HepG2 (cell line): Measurements from ENCODE around the gene IRF7. TPM values are rescaled to one million over a fixed set of nuclear protein-coding genes. Genes with fewer than 3 reads are reported as not detected.

ENCODE experiments used
- DPF2 ChIP-seq: sonication (generic); formaldehyde crosslinking; IDR thresholded peaks from 2 replicates; pipeline ENCODE4 v1.4.0; 2020; ENCODE audit warnings: mild to moderate bottlenecking, low read depth, missing genetic modification reagents, borderline replicate concordance
- IKZF4 ChIP-seq: sonication (generic); formaldehyde crosslinking; IDR thresholded peaks from 2 replicates; pipeline ENCODE4 v1.5.1; 2020; ENCODE audit warnings: borderline replicate concordance, mild to moderate bottlenecking, low read depth, missing genetic modification reagents; ENCODE audit errors: not compliant biosample characterization
- MEF2D ChIP-seq: sonication (generic); formaldehyde crosslinking; IDR thresholded peaks from 2 replicates; pipeline ENCODE4 v1.5.1; 2020; ENCODE audit warnings: mild to moderate bottlenecking, missing genetic modification reagents
- NCOA1 ChIP-seq: sonication (generic); formaldehyde crosslinking; IDR thresholded peaks from 2 replicates; pipeline ENCODE4 v1.9.0; 2021; ENCODE audit warnings: missing genetic modification reagents
- NFE2L1 ChIP-seq: sonication (generic); formaldehyde crosslinking; IDR thresholded peaks from 2 replicates; pipeline ENCODE4 v1.4.0; 2020; ENCODE audit warnings: missing genetic modification reagents, mild to moderate bottlenecking, borderline replicate concordance
- NFIC ChIP-seq: IDR thresholded peaks from 2 replicates; pipeline ENCODE4 v1.6.1; 2012; ENCODE audit warnings: mild to moderate bottlenecking, low read length, inconsistent platforms
- RARA ChIP-seq: IDR thresholded peaks from 2 replicates; pipeline ENCODE4 v1.6.1; 2016; ENCODE audit warnings: missing genetic modification reagents, missing compliant biosample characterization
- RCOR2 ChIP-seq: IDR thresholded peaks from 2 replicates; pipeline ENCODE4 v1.6.1; 2016; ENCODE audit warnings: missing biosample characterization, missing genetic modification reagents
- RORA ChIP-seq: sonication (generic); formaldehyde crosslinking; IDR thresholded peaks from 2 replicates; pipeline ENCODE4 v1.5.0; 2020; ENCODE audit warnings: mild to moderate bottlenecking, missing genetic modification reagents, moderate library complexity
- THYN1 ChIP-seq: sonication (generic); formaldehyde crosslinking; IDR thresholded peaks from 2 replicates; pipeline ENCODE4 v1.8.1; 2023; ENCODE audit warnings: low read depth, mild to moderate bottlenecking, moderate library complexity, missing genetic modification reagents, borderline replicate concordance
- TOPORS ChIP-seq: sonication (generic); formaldehyde crosslinking; IDR thresholded peaks from 2 replicates; pipeline ENCODE4 v1.8.0; 2023; ENCODE audit warnings: mild to moderate bottlenecking, missing genetic modification reagents
- ZFP37 ChIP-seq: sonication (generic); formaldehyde crosslinking; IDR thresholded peaks from 2 replicates; pipeline ENCODE4 v1.4.0; 2020; ENCODE audit warnings: missing genetic modification reagents, borderline replicate concordance
- ZNF235 ChIP-seq: sonication (generic); formaldehyde crosslinking; IDR thresholded peaks from 2 replicates; pipeline ENCODE4 v1.8.1; 2023; ENCODE audit warnings: mild to moderate bottlenecking, missing genetic modification reagents, borderline replicate concordance
- ZNF275 ChIP-seq: sonication (generic); formaldehyde crosslinking; IDR thresholded peaks from 2 replicates; pipeline ENCODE4 v1.8.0; 2022; ENCODE audit warnings: missing genetic modification reagents, mild to moderate bottlenecking, inconsistent platforms, borderline replicate concordance
- ZNF556 ChIP-seq: sonication (generic); formaldehyde crosslinking; IDR thresholded peaks from 2 replicates; pipeline ENCODE4 v1.4.0; 2020; ENCODE audit warnings: mild to moderate bottlenecking, missing genetic modification reagents, borderline replicate concordance
- ZNF713 ChIP-seq: sonication (generic); formaldehyde crosslinking; IDR thresholded peaks from 2 replicates; pipeline ENCODE4 v1.4.0; 2020; ENCODE audit warnings: mild to moderate bottlenecking, missing genetic modification reagents
- ZNF776 ChIP-seq: sonication (generic); formaldehyde crosslinking; IDR thresholded peaks from 2 replicates; pipeline ENCODE4 v1.4.0; 2020; ENCODE audit warnings: mild to moderate bottlenecking, missing genetic modification reagents
- ZNF800 ChIP-seq: sonication (generic); formaldehyde crosslinking; IDR thresholded peaks from 2 replicates; pipeline ENCODE4 v1.4.0; 2020; ENCODE audit warnings: missing genetic modification reagents
- polyA plus RNA-seq, 8 experiments: library from polyadenylated mRNA; depleted of rRNA in 3 of 8; stranded (reverse) in 7 of 8; unstranded in 1 of 8; fragments of >200 nt; fragmentation: Illumina TruSeq in 4 of 8; extraction: Trizol in 4 of 8; gene quantifications; 2 replicates each; pipeline versions ENCODE4 v1.2.1 to v1.2.3, GENCODE V29; 2011 to 2016; ENCODE audit warnings: low read depth in 4 of 8, missing spikeins in 1 of 8, mixed read lengths in 1 of 8; ENCODE audit not compliant: insufficient read depth in 1 of 8
- total RNA-seq, 5 experiments: library from RNA; depleted of rRNA; stranded (reverse); fragments of >200 nt; fragmentation: Illumina TruSeq; extraction: Trizol; gene quantifications; 2 replicates each; pipeline ENCODE4 v1.2.3, GENCODE V29; 2016; ENCODE audit warnings: low read depth in 1 of 5
- TF ChIP-seq, protein P1 (sequence below): sonication (generic); formaldehyde crosslinking; IDR thresholded peaks from 2 replicates; pipeline ENCODE4 v1.5.1; 2020; ENCODE audit warnings: mild to moderate bottlenecking, moderate library complexity, missing genetic modification reagents
- TF ChIP-seq, protein P2 (sequence below): sonication (generic); IDR thresholded peaks from 2 replicates; pipeline ENCODE4 v1.6.1; 2016; ENCODE audit warnings: low read depth, borderline replicate concordance
- TF ChIP-seq, protein P3 (sequence below): IDR thresholded peaks from 2 replicates; pipeline ENCODE4 v1.6.1; 2018; ENCODE audit warnings: missing genetic modification reagents

Gene IRF7
- total and polyA plus RNA-seq, 2 of the 13 experiments (the other 11 are each of a cell fraction or from before 2014, with no cell fraction given) = not detected

GRCh38 chr11:587978-588380 lies 27.8 kb downstream of the IRF7 start (continued):
- no peak for TF ChIP-seq ZNF713 (CRISPR knock-in tag)
- TF ChIP-seq ZNF776 (CRISPR knock-in tag) = no peak
- no peak for TF ChIP-seq NCOA1 (CRISPR knock-in tag)
- TF ChIP-seq ZNF556 (CRISPR knock-in tag) = no peak
- TF ChIP-seq MEF2D = peak; percentile 61; the same call in 1 of the 2 replicates
- no peak for TF ChIP-seq THYN1
- TF ChIP-seq NFIC = no peak
- TF ChIP-seq TOPORS (CRISPR knock-in tag) = no peak
- TF ChIP-seq, protein P1, sequence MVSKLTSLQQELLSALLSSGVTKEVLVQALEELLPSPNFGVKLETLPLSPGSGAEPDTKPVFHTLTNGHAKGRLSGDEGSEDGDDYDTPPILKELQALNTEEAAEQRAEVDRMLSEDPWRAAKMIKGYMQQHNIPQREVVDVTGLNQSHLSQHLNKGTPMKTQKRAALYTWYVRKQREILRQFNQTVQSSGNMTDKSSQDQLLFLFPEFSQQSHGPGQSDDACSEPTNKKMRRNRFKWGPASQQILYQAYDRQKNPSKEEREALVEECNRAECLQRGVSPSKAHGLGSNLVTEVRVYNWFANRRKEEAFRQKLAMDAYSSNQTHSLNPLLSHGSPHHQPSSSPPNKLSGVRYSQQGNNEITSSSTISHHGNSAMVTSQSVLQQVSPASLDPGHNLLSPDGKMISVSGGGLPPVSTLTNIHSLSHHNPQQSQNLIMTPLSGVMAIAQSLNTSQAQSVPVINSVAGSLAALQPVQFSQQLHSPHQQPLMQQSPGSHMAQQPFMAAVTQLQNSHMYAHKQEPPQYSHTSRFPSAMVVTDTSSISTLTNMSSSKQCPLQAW (CRISPR knock-in tag) = peak; percentile 84
- peak; percentile 93 for TF ChIP-seq RARA
- TF ChIP-seq, protein P2, sequence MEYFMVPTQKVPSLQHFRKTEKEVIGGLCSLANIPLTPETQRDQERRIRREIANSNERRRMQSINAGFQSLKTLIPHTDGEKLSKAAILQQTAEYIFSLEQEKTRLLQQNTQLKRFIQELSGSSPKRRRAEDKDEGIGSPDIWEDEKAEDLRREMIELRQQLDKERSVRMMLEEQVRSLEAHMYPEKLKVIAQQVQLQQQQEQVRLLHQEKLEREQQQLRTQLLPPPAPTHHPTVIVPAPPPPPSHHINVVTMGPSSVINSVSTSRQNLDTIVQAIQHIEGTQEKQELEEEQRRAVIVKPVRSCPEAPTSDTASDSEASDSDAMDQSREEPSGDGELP = peak; percentile 48; the same call in 1 of the 2 replicates
- no peak for TF ChIP-seq ZNF800 (CRISPR knock-in tag)
- peak; percentile 48; the same call in 1 of the 2 replicates for TF ChIP-seq ZFP37 (CRISPR knock-in tag)
- TF ChIP-seq ZNF275 (CRISPR knock-in tag) = no peak
- no peak for TF ChIP-seq RORA
- peak; percentile 71 for TF ChIP-seq RCOR2 (CRISPR knock-in tag)
- TF ChIP-seq IKZF4 (CRISPR knock-in tag) = no peak
- TF ChIP-seq ZNF235 (CRISPR knock-in tag) = no peak
- TF ChIP-seq NFE2L1 (CRISPR knock-in tag) = no peak
- TF ChIP-seq, protein P3, sequence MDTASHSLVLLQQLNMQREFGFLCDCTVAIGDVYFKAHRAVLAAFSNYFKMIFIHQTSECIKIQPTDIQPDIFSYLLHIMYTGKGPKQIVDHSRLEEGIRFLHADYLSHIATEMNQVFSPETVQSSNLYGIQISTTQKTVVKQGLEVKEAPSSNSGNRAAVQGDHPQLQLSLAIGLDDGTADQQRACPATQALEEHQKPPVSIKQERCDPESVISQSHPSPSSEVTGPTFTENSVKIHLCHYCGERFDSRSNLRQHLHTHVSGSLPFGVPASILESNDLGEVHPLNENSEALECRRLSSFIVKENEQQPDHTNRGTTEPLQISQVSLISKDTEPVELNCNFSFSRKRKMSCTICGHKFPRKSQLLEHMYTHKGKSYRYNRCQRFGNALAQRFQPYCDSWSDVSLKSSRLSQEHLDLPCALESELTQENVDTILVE (CRISPR knock-in tag) = peak; percentile 85
- TF ChIP-seq DPF2 = peak; percentile 59; the same call in 1 of the 2 replicates
